MCF 10A (cell line): ENCODE data around the gene FRY. TPM values are rescaled to one million over a fixed set of nuclear protein-coding genes. Genes with fewer than 3 reads are reported as not detected.

Experiments
- BruUV-seq: library from RNA; stranded (reverse); fragments of 400-500 nt; replicated peaks from 2 replicates; lab custom pipeline; 2021; lab: Mats Ljungman, UMichigan
- CTCF ChIA-PET: fragments of 300-600 bp; sonication (Branson Sonifier 250); formaldehyde crosslinking; extraction: SDS; loops from one replicate; lab custom pipeline; 2021; ENCODE audit warnings: antibody characterized with exemption, inconsistent platforms; lab: Yijun Ruan, JAX
- POLR2A ChIA-PET: fragments of 300-600, 350-650 bp; sonication (Branson Sonifier 250); formaldehyde crosslinking; extraction: SDS; loops from one replicate; lab custom pipeline; 2020; ENCODE audit warnings: antibody characterized with exemption, inconsistent platforms; lab: Yijun Ruan, JAX
- DNase-seq: peaks from one replicate; pipeline ENCODE4 v3.0.0-alpha.2; 2018; ENCODE audit not compliant: unreplicated experiment
- H3K27ac Mint-ChIP-seq: one replicate; pipeline ENCODE4 v1.8.0; 2022; ENCODE audit warnings: mild to moderate bottlenecking, low read depth, mixed read lengths; ENCODE audit not compliant: unreplicated experiment
- H3K27me3 Mint-ChIP-seq: one replicate; pipeline ENCODE4 v1.8.0; 2022; ENCODE audit warnings: mixed read lengths; ENCODE audit not compliant: insufficient read depth, unreplicated experiment
- H3K36me3 Mint-ChIP-seq: one replicate; pipeline ENCODE4 v1.8.0; 2022; ENCODE audit warnings: mild to moderate bottlenecking, moderate library complexity, mixed read lengths; ENCODE audit not compliant: insufficient read depth, unreplicated experiment
- H3K4me1 Mint-ChIP-seq: one replicate; pipeline ENCODE4 v1.8.0; 2022; ENCODE audit warnings: mixed read lengths; ENCODE audit not compliant: insufficient read depth, unreplicated experiment
- H3K4me3 Mint-ChIP-seq: one replicate; pipeline ENCODE4 v1.8.0; 2022; ENCODE audit warnings: mild to moderate bottlenecking, moderate library complexity, mixed read lengths; ENCODE audit not compliant: unreplicated experiment
- H3K9me3 Mint-ChIP-seq: one replicate; pipeline ENCODE4 v1.8.0; 2022; ENCODE audit warnings: mixed read lengths; ENCODE audit not compliant: unreplicated experiment
- CTCF ChIP-seq: fragments of 200-600 bp; IDR thresholded peaks from one replicate; pipeline ENCODE4 v1.8.0; 2022; ENCODE audit warnings: antibody characterized with exemption, mild to moderate bottlenecking; ENCODE audit not compliant: unreplicated experiment
- intact Hi-C: fragments of 100-400 bp; cut with micrococcal nuclease; formaldehyde crosslinking; loops from 2 replicates; pipeline ENCODE4 v1.14.1; 2022
- total RNA-seq: library from RNA; stranded (reverse); gene quantifications from 2 replicates; pipeline ENCODE4 v1.2.3, GENCODE V29; 2022

Gene FRY
- total RNA-seq, 1 experiment from 2014 or later, result 8.9 TPM

- no peak for TF ChIP-seq CTCF
- POLR2A ChIA-PET, result interaction anchor here (1.0 kb wide), 1 partner anchor 8 kb away, joined by 3 read pairs; no protein-coding TSS in a partner anchor
- peak overlapping the region; percentile 5 for H3K27ac Mint-ChIP-seq
- DNase-seq, result no peak
- H3K4me3 Mint-ChIP-seq, result no peak overlapping the region
- CTCF ChIA-PET, result interaction anchor here (0.6 to 1.7 kb wide), 3 partner anchors 17 to 353 kb away, joined by 3 read pairs; no protein-coding TSS in a partner anchor
- no TSS peak for BruUV-seq
- no peaks in the 10 kb centered on the region for H3K27me3 Mint-ChIP-seq
- H3K4me1 Mint-ChIP-seq, result peaks cover 23% of the 10 kb centered on the region
- H3K36me3 Mint-ChIP-seq, result peaks cover 14% of the 10 kb centered on the region
- H3K9me3 Mint-ChIP-seq, result no peaks in the 10 kb centered on the region
- intact Hi-C loops, result no loop called here
Observed at GRCh38 chr13:32262165-32262564, 230.6 kb downstream of the FRY start.

- DNase-seq, result no peak
- no peak overlapping the region for H3K27ac Mint-ChIP-seq
- POLR2A ChIA-PET, result interaction anchor here (1.0 kb wide), 1 partner anchor 8 kb away, joined by 3 read pairs; no protein-coding TSS in a partner anchor
- peaks cover 23% of the 10 kb centered on the region for H3K4me1 Mint-ChIP-seq
- no peaks in the 10 kb centered on the region for H3K27me3 Mint-ChIP-seq
- TF ChIP-seq CTCF, result no peak
- BruUV-seq, result no TSS peak
- H3K9me3 Mint-ChIP-seq, result no peaks in the 10 kb centered on the region
- no peak overlapping the region for H3K4me3 Mint-ChIP-seq
- CTCF ChIA-PET, result interaction anchor here (0.6 to 1.1 kb wide), 2 partner anchors 17 to 353 kb away, joined by 3 read pairs; no protein-coding TSS in a partner anchor
- intact Hi-C loops, result no loop called here
- H3K36me3 Mint-ChIP-seq, result peaks cover 17% of the 10 kb centered on the region
Observed at GRCh38 chr13:32262619-32263018, 231.0 kb downstream of the FRY start.

GRCh38 chr13:32264407-32264806 lies 232.8 kb downstream of the FRY start:
- peak; percentile 85 for DNase-seq
- POLR2A ChIA-PET, result interaction anchor here (1.1 kb wide), 1 partner anchor 10 kb away, joined by 5 read pairs; no protein-coding TSS in a partner anchor
- TF ChIP-seq CTCF, result no peak
- intact Hi-C loops, result no loop called here
- no peaks in the 10 kb centered on the region for H3K27me3 Mint-ChIP-seq
- H3K36me3 Mint-ChIP-seq, result peaks cover 21% of the 10 kb centered on the region
- peaks cover 23% of the 10 kb centered on the region for H3K4me1 Mint-ChIP-seq
- peak overlapping the region; percentile 61 for H3K27ac Mint-ChIP-seq
- H3K9me3 Mint-ChIP-seq, result no peaks in the 10 kb centered on the region
- H3K4me3 Mint-ChIP-seq, result no peak overlapping the region
- CTCF ChIA-PET, result interaction anchor here (0.6 to 1.3 kb wide), 2 partner anchors 10 to 240 kb away, joined by 3 to 6 read pairs; no protein-coding TSS in a partner anchor
- no TSS peak for BruUV-seq

GRCh38 chr13:32265726-32266125 lies 234.2 kb downstream of the FRY start:
- Mint-ChIP-seq H3K27me3 (no peaks in the 10 kb centered on the region), H3K36me3 (peaks cover 21% of the 10 kb centered on the region), H3K4me1 (peaks cover 23% of the 10 kb centered on the region), H3K4me3 (no peak overlapping the region), H3K27ac (no peak overlapping the region), H3K9me3 (no peaks in the 10 kb centered on the region)
- ChIA-PET POLR2A (interaction anchor here (0.5 to 1.3 kb wide), 3 partner anchors 11 to 124 kb away, joined by 3 read pairs; no protein-coding TSS in a partner anchor), CTCF (interaction anchor here (0.9 to 1.0 kb wide), 2 partner anchors 316 to 352 kb away, joined by 3 to 5 read pairs; no protein-coding TSS in a partner anchor)
- no peak for TF ChIP-seq CTCF
- no TSS peak for BruUV-seq
- intact Hi-C loops, result no loop called here
- DNase-seq, result no peak
